Activated T-cell treated with anti-CD3 and anti-CD28 coated beads for 48 hours (primary cell): Measurements from ENCODE around the gene PNPLA5.

Experiments used
- DNase-seq: peaks from one replicate; pipeline ENCODE4 v3.0.0-alpha.2; 2020; ENCODE audit warnings: low read depth

Gene PNPLA5

GRCh38 chr22:43838571-43839307 is 53.1 kb downstream of the PNPLA5 start:
- DNase-seq, result no peak

GRCh38 chr22:43838161-43838560 is 53.7 kb downstream of the PNPLA5 start:
- DNase-seq, result no peak

- no peak for DNase-seq
Observed at GRCh38 chr22:43837666-43838065, 54.1 kb downstream of the PNPLA5 start.

- DNase-seq, result no peak
Observed at GRCh38 chr22:43835736-43836135, 56.1 kb downstream of the PNPLA5 start.

GRCh38 chr22:43835166-43835565 is 56.6 kb downstream of the PNPLA5 start:
- no peak for DNase-seq

GRCh38 chr22:43833286-43834240 is 58.2 kb downstream of the PNPLA5 start:
- DNase-seq, result no peak

GRCh38 chr22:43832393-43833265 is 59.2 kb downstream of the PNPLA5 start:
- DNase-seq, result no peak

DNA sequence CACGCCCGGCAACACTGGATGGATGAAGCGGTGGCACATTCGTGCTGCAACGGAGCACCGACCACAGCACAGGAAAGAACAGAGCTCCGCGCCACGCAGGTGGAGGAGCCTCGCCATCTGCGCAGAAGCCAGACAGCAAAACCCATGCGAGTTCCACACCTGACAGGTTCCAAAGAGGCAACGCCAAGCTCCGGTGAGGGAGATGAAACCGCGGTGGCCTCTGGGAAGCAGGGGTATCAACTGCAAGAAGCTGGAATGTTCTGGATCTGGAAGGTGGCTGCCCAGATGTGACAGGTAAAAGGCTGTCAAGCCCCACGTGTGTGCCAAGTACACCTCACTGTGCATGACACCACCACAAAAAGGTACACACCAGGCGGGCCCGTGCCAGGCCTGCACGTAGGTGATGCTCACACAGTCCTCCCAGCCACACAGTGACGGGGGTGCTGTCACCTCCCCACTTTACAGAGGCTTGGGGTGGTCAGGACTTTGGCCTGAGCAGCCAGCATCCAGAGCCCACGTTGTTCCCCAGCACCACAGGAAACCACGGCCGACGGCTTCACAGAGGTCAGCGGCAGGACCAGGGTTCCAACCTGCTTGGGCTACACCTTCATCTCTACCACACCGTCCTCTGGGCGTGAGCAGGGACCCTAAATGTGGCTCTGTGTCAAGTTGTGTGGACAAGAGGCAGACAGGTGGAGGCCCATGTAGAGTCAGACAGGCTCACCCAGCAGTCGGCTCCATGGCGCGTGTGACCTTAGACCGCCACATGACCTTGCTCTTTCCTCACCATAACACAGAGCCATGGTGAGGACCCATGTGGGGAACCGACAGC is 60.0 kb downstream of the PNPLA5 start:
- no peak for DNase-seq

GRCh38 chr22:43830931-43831560 is 60.8 kb downstream of the PNPLA5 start:
- DNase-seq, result no peak

GRCh38 chr22:43829904-43830851 is 61.6 kb downstream of the PNPLA5 start:
- DNase-seq, result no peak
